DOHH2 (cell line): ENCODE data around the gene TRIM37.

ENCODE experiments used
- H3F3A ChIP-seq: fragments of 200-600 bp; sonication (generic), shearing (Covaris generic); 2 replicates; pipeline ENCODE4 v1.6.0; 2016; ENCODE audit warnings: antibody characterized with exemption, mild to moderate bottlenecking; ENCODE audit not compliant: control insufficient read depth, insufficient read depth
- H3K27ac ChIP-seq: fragments of 200-600 bp; sonication (generic); 2 replicates; pipeline ENCODE4 v1.5.1; 2014; ENCODE audit warnings: low read depth, mild to moderate bottlenecking, low read length, moderate library complexity
- H3K27me3 ChIP-seq: fragments of 200-600 bp; sonication (generic); 2 replicates; pipeline ENCODE4 v1.6.1; 2014; ENCODE audit warnings: mild to moderate bottlenecking, low read length, mixed read lengths; ENCODE audit not compliant: control insufficient read depth
- H3K36me3 ChIP-seq: fragments of 200-600 bp; sonication (generic); 2 replicates; pipeline ENCODE4 v1.6.1; 2014; ENCODE audit warnings: mild to moderate bottlenecking, low read length, moderate library complexity, mixed read lengths; ENCODE audit not compliant: control insufficient read depth
- H3K4me1 ChIP-seq: fragments of 200-600 bp; sonication (generic); 2 replicates; pipeline ENCODE4 v1.6.1; 2014; ENCODE audit warnings: mild to moderate bottlenecking, low read length, mixed read lengths; ENCODE audit not compliant: control insufficient read depth
- H3K4me2 ChIP-seq: fragments of 200-600 bp; sonication (generic); 2 replicates; pipeline ENCODE4 v1.6.0; 2014; ENCODE audit warnings: mild to moderate bottlenecking, low read length, moderate library complexity
- H3K4me3 ChIP-seq: fragments of 200-600 bp; sonication (generic); 2 replicates; pipeline ENCODE4 v1.5.1; 2014; ENCODE audit warnings: mild to moderate bottlenecking, low read length, mixed read lengths
- H3K79me2 ChIP-seq: fragments of 200-600 bp; sonication (generic); 2 replicates; pipeline ENCODE4 v1.6.1; 2014; ENCODE audit warnings: mild to moderate bottlenecking, low read length, mixed read lengths; ENCODE audit not compliant: control insufficient read depth
- H3K9me2 ChIP-seq: fragments of 200-600 bp; sonication (generic); replicated peaks from 2 replicates; pipeline ENCODE4 v1.6.1; 2014; ENCODE audit warnings: mild to moderate bottlenecking, low read length, mixed read lengths; ENCODE audit not compliant: control insufficient read depth
- H3K9me3 ChIP-seq: fragments of 200-600 bp; sonication (generic); 2 replicates; pipeline ENCODE4 v1.6.1; 2014; ENCODE audit warnings: antibody characterized with exemption, low read length, mixed read lengths; ENCODE audit not compliant: control insufficient read depth, insufficient read depth
- H4K20me1 ChIP-seq: fragments of 200-600 bp; sonication (generic); 2 replicates; pipeline ENCODE4 v1.6.0; 2014; ENCODE audit warnings: low read depth, mild to moderate bottlenecking, antibody characterized with exemption, low read length, moderate library complexity; ENCODE audit not compliant: control insufficient read depth, insufficient read depth
- EZH2phosphoT487 ChIP-seq: fragments of 200-600 bp; sonication (generic); IDR thresholded peaks from 2 replicates; pipeline ENCODE4 v1.6.1; 2017; ENCODE audit warnings: borderline replicate concordance, mild to moderate bottlenecking, antibody characterized with exemption, low read length, moderate library complexity, mixed read lengths
- TF ChIP-seq, protein P1 (sequence below): fragments of 200-600 bp; sonication (generic); IDR thresholded peaks from one replicate; pipeline ENCODE4 v1.5.1; 2014; ENCODE audit warnings: antibody characterized with exemption, mild to moderate bottlenecking, low read depth, low read length; ENCODE audit not compliant: poor library complexity, severe bottlenecking

Gene TRIM37

DNA sequence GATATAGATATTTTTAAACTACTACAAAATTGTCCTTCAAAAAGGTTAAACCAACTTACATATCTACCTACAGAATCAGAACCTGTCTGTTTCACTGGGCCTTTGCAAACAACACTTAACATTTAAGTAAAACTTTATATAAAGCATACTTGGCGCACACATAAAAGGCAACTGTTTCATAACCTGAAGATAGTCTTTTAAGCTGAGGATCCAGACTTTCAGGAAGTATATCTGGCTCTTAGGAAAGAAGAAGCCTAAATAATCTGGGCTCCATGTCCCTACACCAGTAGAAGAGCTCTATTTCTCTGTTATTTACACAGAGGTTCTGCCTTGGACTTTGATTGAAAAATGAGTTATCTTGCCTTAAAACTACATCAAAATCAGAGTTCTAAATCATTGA lies 75.9 kb downstream of the TRIM37 start:
- H3K4me2 ChIP-seq: no peak overlapping the region
- peaks cover 3% of the 10 kb centered on the region for H3F3A ChIP-seq

DNA sequence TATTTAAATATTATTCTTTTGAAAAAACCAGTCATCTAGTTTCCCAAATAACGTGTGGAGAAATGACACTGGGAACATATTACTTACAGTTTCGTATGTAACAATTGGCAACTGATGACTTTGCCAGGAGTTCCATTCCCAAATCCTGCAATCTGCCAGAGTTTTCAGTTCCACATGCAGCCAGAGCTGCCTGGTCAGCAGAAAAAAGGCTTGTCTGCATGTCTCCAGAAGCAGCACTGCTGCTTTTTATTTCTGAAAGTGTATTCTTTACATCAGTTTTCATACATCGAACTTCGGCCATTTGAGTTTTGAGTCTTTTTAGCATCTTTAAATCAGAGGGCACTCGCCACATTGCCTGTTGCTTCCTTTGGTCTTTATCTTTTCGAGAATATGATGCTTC lies 78.4 kb downstream of the TRIM37 start:
- Histone ChIP-seq H3K4me3 (no peak overlapping the region), H3K4me1 (peaks cover 9% of the 10 kb centered on the region), H3F3A (peaks cover 3% of the 10 kb centered on the region), H3K27me3 (no peaks in the 10 kb centered on the region), H3K9me3 (no peaks in the 10 kb centered on the region), H3K79me2 (0 out of 2 replicates have a peak, but pooled peaks cover 2% of the 10 kb centered on the region), H4K20me1 (peaks cover 2% of the 10 kb centered on the region; the same call in 1 of the 2 replicates), H3K27ac (no peak overlapping the region), H3K9me2 (no peaks in the 10 kb centered on the region), H3K4me2 (no peak overlapping the region), H3K36me3 (peaks cover 53% of the 10 kb centered on the region)
- no peak for TF ChIP-seq EZH2phosphoT487

More for the DNA sequence above, 75.9 kb downstream of the TRIM37 start:
- H3K27me3 ChIP-seq: no peaks in the 10 kb centered on the region
- H3K27ac ChIP-seq: no peak overlapping the region
- TF ChIP-seq, protein P1, sequence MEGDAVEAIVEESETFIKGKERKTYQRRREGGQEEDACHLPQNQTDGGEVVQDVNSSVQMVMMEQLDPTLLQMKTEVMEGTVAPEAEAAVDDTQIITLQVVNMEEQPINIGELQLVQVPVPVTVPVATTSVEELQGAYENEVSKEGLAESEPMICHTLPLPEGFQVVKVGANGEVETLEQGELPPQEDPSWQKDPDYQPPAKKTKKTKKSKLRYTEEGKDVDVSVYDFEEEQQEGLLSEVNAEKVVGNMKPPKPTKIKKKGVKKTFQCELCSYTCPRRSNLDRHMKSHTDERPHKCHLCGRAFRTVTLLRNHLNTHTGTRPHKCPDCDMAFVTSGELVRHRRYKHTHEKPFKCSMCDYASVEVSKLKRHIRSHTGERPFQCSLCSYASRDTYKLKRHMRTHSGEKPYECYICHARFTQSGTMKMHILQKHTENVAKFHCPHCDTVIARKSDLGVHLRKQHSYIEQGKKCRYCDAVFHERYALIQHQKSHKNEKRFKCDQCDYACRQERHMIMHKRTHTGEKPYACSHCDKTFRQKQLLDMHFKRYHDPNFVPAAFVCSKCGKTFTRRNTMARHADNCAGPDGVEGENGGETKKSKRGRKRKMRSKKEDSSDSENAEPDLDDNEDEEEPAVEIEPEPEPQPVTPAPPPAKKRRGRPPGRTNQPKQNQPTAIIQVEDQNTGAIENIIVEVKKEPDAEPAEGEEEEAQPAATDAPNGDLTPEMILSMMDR: no peak
- no peak for TF ChIP-seq EZH2phosphoT487
- no peak overlapping the region for H3K4me3 ChIP-seq
- peaks cover 3% of the 10 kb centered on the region; the same call in 1 of the 2 replicates for H4K20me1 ChIP-seq
- H3K79me2 ChIP-seq: no peaks in the 10 kb centered on the region
- peaks cover 9% of the 10 kb centered on the region for H3K4me1 ChIP-seq
- no peaks in the 10 kb centered on the region for H3K9me2 ChIP-seq
- H3K36me3 ChIP-seq: peaks cover 58% of the 10 kb centered on the region
- H3K9me3 ChIP-seq: no peaks in the 10 kb centered on the region

GRCh38 chr17:59027750-59028149 lies 78.9 kb downstream of the TRIM37 start:
- no peak overlapping the region for H3K4me2 ChIP-seq
- H3K27me3 ChIP-seq: no peaks in the 10 kb centered on the region
- H3K9me2 ChIP-seq: no peaks in the 10 kb centered on the region
- peaks cover 9% of the 10 kb centered on the region for H3K4me1 ChIP-seq
- H3K9me3 ChIP-seq: no peaks in the 10 kb centered on the region
- no peaks in the 10 kb centered on the region for H4K20me1 ChIP-seq
- H3K27ac ChIP-seq: no peak overlapping the region
- no peak for TF ChIP-seq EZH2phosphoT487
- TF ChIP-seq, protein P1: no peak
- H3K36me3 ChIP-seq: peaks cover 48% of the 10 kb centered on the region
- H3K79me2 ChIP-seq: 0 out of 2 replicates have a peak, but pooled peaks cover 2% of the 10 kb centered on the region
- peaks cover 3% of the 10 kb centered on the region for H3F3A ChIP-seq
- no peak overlapping the region for H3K4me3 ChIP-seq

DNA sequence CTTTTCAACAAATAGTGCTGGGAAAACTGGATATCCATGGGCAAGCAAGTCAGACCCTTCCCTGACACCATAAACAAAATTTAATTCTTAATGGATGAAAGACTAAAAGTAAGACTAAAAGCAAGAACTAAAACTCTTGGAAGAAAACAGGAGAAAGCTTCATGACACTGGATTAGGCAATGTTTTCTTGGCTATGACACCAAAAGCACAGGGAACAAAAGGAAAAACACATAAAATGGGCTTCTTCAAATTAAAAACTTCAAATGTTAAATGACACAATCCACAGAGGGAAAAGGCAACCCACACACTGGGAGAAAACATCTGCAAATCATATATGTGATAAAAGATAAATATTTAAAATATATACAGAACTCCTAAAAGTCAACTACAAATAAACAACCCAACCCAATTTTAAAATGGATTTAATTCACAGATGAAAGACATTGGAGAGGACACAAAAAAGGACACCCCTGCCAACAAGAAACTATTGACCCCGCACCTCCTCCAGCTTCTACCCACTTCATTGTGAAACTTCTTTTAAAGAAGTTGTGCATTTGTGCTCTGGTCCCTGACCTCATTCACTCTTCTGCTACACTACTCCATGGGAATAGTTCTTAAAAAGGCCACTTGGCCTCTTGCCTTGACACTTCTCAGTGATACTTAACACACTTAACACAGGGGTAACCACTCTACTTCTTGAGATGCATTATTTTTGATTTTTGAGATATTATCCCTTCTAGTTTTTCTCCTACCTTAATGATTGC lies 80.3 kb downstream of the TRIM37 start:
- 0 out of 2 replicates have a peak, but pooled peaks cover 2% of the 10 kb centered on the region for H3K79me2 ChIP-seq
- no peak overlapping the region for H3K27ac ChIP-seq
- no peak overlapping the region for H3K4me3 ChIP-seq
- no peaks in the 10 kb centered on the region for H4K20me1 ChIP-seq
- H3K9me3 ChIP-seq: no peaks in the 10 kb centered on the region
- peaks cover 3% of the 10 kb centered on the region for H3F3A ChIP-seq
- H3K36me3 ChIP-seq: peaks cover 43% of the 10 kb centered on the region
- TF ChIP-seq, protein P1: no peak
- TF ChIP-seq EZH2phosphoT487: no peak
- H3K4me2 ChIP-seq: no peak overlapping the region
- H3K4me1 ChIP-seq: peaks cover 6% of the 10 kb centered on the region
- H3K27me3 ChIP-seq: no peaks in the 10 kb centered on the region
- H3K9me2 ChIP-seq: no peaks in the 10 kb centered on the region
